ENCODE data around the gene SIGLEC6.

SIGLEC6 gene

GRCh38 chr19:51477344-51477743 lies 54.1 kb downstream of the SIGLEC6 start:
- no peak for DNase-seq (ENCODE audit: low read depth in 1 of 2, low spot score in 1 of 2)

- no peak for DNase-seq (ENCODE audit: low read depth in 1 of 2, low spot score in 1 of 2)
These were observed 55.3 kb downstream of the SIGLEC6 start for GRCh38 chr19:51476164-51476563.

DNA sequence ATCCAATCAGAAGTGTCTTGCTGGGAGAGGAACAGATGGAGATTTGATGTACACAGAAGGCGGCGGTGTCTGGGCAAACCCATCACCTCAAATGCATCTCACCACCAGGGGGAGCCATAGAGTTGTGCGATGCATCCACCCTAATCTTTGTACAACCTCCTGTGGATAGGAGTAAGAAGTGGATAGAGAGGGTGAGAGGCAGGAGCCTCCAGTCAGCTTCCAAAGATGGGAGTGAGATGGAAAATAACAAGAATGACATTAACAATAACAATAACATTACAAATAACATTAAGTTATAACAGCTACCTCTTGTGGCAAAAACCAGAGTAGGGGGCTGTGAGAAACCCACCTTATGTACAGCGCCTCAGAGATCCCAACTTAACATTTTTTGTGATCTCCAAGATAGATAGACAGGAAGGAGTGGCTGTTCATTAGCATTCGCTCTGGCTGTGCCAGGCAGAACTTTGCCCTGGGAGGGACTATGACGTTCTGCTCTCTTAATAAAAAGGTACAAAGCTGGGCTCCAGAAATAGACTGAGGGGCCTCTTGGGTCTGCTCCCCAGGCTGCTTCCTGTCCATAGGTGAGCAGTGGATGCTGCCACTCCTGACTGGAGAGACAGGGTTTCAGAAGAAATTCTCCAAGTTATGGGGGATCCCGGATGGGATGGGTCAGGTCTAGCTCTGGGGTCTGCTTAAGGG lies 58.3 kb downstream of the SIGLEC6 start:
- peak; percentile 80 to 88 for DNase-seq (ENCODE audit: low read depth in 1 of 2, low spot score in 1 of 2)

GRCh38 chr19:51472607-51473006 lies 58.9 kb downstream of the SIGLEC6 start:
- no peak for DNase-seq (ENCODE audit: low read depth in 1 of 2, low spot score in 1 of 2)

DNA sequence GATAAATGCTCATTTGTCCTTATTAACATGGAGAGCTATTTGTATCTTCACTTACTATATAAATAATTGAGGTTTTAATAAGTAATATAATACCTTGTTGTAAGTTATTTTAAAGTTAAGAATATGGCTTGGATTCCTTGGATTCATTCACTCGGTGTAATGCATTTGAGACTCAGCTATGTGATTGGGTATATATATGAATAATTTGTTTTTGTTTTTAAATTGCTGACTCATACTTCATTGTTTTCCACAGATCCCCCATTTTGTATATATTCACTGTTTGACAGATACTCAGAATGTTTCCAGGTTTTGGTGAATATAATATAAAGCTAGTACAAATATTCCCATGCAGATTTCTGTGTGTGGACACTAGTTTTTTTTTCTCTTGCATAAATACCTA lies 59.9 kb downstream of the SIGLEC6 start:
- DNase-seq (ENCODE audit: low read depth in 1 of 2, low spot score in 1 of 2): no peak

- no peak for DNase-seq (ENCODE audit: low read depth in 1 of 2, low spot score in 1 of 2)
These were observed 60.5 kb downstream of the SIGLEC6 start for GRCh38 chr19:51470966-51471365.

DNA sequence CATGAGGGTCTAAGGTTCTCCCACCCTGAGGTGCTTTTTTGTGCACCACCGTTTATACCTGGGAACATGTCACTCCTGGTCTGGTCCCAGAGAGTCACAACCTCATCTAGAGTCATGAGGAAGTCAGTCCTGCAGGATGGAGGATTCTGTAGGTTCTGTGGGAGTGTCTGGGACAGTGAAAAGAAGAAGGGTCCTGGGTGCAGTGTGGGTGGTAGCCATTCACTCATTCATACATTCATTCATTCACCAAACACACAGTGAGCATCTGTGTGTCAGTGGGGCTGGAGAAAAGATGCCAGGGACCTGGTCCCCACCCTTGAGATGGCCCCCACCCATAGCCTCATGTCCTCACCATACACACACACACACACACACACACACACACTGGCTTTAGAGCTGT lies 61.8 kb downstream of the SIGLEC6 start:
- no peak for DNase-seq (ENCODE audit: low read depth in 1 of 2, low spot score in 1 of 2)

DNA sequence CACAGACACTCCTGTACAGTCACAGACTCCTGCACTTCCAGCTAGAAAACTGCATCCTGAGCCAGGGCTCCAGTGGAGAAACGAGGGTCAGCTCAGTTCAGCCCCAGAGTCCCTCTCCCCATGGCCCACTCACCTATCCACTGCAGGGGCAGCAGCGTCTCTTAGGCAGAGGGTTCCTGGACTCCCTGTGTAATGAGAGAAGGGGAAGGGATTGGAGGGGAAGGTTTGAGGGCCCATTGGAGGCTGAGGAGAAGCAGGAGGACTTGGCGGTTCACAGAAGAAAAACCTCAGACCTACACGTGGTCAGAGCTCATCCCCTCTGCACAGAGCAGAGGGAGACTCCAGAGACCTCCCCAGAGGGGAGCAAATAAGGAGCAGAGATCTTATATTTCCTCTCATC lies 62.3 kb downstream of the SIGLEC6 start:
- DNase-seq (ENCODE audit: low read depth in 1 of 2, low spot score in 1 of 2): no peak

DNA sequence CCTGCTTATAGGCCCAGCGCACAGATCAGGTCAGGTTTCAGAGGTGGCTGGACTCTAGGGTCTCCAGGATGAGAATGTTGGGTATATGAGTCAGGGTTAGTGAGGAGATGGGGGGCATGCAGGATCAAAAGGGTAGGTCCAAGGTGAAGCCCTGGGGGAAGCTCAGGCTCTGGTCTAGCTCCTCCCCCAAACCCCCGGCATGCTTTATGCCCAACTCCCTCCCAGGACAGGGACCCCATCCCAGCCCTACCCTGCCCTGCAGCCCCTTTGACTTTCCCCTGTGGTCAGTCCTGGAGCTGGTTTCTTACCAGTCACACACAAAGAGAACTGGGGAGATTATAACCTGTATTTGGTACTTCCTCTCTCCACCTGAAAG lies 62.9 kb downstream of the SIGLEC6 start:
- DNase-seq (ENCODE audit: low read depth in 1 of 2, low spot score in 1 of 2): no peak

DNA sequence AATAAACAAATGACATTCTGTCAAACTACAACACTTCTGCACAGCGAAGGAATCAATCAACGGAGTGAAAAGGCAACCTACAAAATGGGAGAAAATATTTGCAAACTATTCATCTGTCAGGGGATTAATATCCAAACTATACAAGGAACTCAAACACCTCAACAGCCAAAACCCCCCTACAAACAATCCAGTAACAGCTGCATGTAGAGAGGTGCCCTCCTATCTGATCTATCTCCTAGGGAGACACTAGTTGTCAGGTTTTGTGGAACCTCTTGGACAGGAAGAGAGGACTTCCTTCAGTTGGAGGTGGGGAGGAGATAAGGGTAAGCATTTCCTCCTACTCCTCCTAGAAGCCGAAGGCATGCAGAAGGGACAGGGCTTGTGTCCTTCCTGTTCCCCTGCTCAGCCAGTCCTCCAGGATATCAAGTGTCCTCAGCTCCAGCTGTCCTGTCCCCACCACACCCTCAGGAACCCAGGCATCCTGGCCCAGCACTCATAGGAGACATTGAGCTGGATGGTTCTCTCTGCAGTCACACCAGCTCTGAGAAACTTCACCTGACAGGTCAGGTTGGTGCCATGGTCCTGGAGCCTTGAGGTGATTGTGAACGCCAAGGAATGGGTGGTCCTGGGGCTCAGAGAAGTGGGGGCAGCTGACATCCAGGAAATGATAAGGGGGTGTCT lies 63.5 kb downstream of the SIGLEC6 start:
- no peak for DNase-seq (ENCODE audit: low read depth in 1 of 2, low spot score in 1 of 2)
